Measurements from ENCODE around the gene TEDC2. TPM values are rescaled to one million over a fixed set of nuclear protein-coding genes. Genes with fewer than 3 reads are reported as not detected.
"Not testable (repeated sequence)": the region's sequence is repeated elsewhere in the genome, so short reads cannot be mapped to it uniquely, and the experiment has no call there.

The TEDC2 gene
- total RNA-seq, 1 donor from 2014 or later, result 9.1 TPM

DNA sequence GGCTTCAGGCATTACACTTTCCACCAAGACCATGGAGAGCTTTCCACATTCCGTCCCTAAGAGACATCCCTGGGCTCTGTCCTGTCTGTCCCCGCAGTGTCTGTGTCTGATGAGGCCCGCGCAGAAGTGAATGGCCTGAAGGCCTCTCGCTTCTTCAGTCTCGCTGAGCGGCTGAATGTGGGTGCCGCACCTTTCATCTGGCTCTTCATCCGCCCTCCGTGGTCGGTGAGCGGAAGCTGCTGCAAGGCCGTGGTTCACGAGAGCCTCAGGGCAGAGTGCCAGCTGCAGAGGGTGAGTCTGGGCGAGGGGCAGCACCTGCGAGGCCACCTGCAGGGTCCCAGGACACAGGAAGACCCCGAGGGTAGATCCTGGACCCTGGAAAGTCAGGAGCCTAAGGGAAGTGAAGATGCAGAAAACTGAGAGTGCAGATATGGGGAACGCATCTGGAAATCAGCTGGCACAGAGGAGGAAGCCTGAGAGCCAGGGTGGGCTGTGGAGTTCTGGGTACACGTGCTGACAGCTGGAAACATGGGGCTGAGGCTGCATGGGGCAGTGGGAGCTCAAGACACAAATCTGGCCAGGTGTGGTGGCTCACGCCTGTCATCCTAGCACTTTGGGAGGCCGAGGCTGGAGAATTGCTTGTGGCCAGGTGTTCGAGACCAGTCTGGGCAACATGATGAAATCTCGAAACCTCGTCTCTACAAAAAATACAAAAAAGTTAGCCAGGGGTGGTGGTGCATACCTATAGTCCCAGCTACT is 22.7 kb upstream of the TEDC2 start:
- Mint-ChIP-seq H3K4me1 (ENCODE audit: unreplicated experiment) (peaks cover 10% of the 10 kb centered on the region), H3K36me3 (ENCODE audit: low read depth, unreplicated experiment) (peaks cover 27% of the 10 kb centered on the region), H3K27ac (ENCODE audit: unreplicated experiment) (no peak overlapping the region), H3K9me3 (ENCODE audit: unreplicated experiment) (no peaks in the 10 kb centered on the region), H3K4me3 (ENCODE audit: unreplicated experiment) (no peak overlapping the region), H3K27me3 (ENCODE audit: unreplicated experiment) (no peaks in the 10 kb centered on the region)
- no peak for DNase-seq (ENCODE audit: low spot score)
- TF ChIP-seq, protein P1, sequence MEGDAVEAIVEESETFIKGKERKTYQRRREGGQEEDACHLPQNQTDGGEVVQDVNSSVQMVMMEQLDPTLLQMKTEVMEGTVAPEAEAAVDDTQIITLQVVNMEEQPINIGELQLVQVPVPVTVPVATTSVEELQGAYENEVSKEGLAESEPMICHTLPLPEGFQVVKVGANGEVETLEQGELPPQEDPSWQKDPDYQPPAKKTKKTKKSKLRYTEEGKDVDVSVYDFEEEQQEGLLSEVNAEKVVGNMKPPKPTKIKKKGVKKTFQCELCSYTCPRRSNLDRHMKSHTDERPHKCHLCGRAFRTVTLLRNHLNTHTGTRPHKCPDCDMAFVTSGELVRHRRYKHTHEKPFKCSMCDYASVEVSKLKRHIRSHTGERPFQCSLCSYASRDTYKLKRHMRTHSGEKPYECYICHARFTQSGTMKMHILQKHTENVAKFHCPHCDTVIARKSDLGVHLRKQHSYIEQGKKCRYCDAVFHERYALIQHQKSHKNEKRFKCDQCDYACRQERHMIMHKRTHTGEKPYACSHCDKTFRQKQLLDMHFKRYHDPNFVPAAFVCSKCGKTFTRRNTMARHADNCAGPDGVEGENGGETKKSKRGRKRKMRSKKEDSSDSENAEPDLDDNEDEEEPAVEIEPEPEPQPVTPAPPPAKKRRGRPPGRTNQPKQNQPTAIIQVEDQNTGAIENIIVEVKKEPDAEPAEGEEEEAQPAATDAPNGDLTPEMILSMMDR (IDR thresholded peaks at IDR 0.05; ENCODE audit: unreplicated experiment), result no peak

DNA sequence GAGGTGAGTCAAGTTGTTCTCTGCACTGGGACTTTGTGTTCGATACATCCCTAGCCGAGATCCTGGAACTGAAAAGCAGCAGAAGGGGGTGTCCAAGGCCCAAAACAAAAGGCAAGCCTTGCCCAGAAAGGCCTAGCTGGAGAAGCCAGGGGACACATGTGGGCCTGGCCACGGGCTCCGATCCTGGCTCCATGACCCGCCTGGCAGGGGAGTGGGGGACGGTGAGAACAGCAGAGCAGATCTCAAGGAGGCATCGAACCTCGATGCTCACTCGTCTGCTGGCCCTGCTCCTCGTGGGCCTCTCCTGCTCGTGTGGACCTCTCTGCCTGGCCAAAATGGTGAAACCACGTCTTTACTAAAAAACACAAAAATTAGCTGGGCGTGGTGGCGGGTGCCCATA is 21.8 kb upstream of the TEDC2 start:
- DNase-seq (ENCODE audit: low spot score), result no peak
- H3K36me3 Mint-ChIP-seq (ENCODE audit: low read depth, unreplicated experiment), result peaks cover 21% of the 10 kb centered on the region
- TF ChIP-seq, protein P1 (IDR thresholded peaks at IDR 0.05; ENCODE audit: unreplicated experiment), result no peak
- no peak overlapping the region for H3K4me3 Mint-ChIP-seq (ENCODE audit: unreplicated experiment)
- H3K4me1 Mint-ChIP-seq (ENCODE audit: unreplicated experiment), result peaks cover 10% of the 10 kb centered on the region
- no peaks in the 10 kb centered on the region for H3K27me3 Mint-ChIP-seq (ENCODE audit: unreplicated experiment)
- no peaks in the 10 kb centered on the region for H3K9me3 Mint-ChIP-seq (ENCODE audit: unreplicated experiment)
- H3K27ac Mint-ChIP-seq (ENCODE audit: unreplicated experiment), result no peak overlapping the region

DNA sequence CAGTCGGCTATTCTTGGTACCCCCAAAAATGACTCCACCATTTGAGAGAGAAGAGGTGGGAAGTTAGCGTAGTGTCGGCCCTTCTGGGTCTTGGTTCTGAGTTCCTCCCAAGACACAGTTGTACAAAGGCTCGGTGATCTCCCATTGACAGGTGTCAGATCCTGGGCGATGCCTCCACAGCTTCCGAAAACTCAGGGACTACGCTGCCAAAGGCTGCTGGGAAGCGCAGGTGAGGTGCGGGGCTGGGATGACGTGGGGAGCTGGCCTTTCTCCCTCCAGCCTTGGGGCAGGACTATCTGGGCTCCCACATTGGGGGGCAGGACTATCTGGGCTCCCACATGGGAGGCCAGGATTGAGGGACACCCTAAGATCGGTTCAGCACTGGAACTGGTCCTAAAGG is 20.3 kb upstream of the TEDC2 start:
- peak overlapping the region; percentile 82 for H3K27ac Mint-ChIP-seq (ENCODE audit: unreplicated experiment)
- peaks cover 10% of the 10 kb centered on the region for H3K4me1 Mint-ChIP-seq (ENCODE audit: unreplicated experiment)
- peak overlapping the region; percentile 79 for H3K4me3 Mint-ChIP-seq (ENCODE audit: unreplicated experiment)
- no peaks in the 10 kb centered on the region for H3K27me3 Mint-ChIP-seq (ENCODE audit: unreplicated experiment)
- TF ChIP-seq, protein P1 (IDR thresholded peaks at IDR 0.05; ENCODE audit: unreplicated experiment), result no peak
- DNase-seq (ENCODE audit: low spot score), result no peak
- peaks cover 18% of the 10 kb centered on the region for H3K36me3 Mint-ChIP-seq (ENCODE audit: low read depth, unreplicated experiment)
- no peaks in the 10 kb centered on the region for H3K9me3 Mint-ChIP-seq (ENCODE audit: unreplicated experiment)

DNA sequence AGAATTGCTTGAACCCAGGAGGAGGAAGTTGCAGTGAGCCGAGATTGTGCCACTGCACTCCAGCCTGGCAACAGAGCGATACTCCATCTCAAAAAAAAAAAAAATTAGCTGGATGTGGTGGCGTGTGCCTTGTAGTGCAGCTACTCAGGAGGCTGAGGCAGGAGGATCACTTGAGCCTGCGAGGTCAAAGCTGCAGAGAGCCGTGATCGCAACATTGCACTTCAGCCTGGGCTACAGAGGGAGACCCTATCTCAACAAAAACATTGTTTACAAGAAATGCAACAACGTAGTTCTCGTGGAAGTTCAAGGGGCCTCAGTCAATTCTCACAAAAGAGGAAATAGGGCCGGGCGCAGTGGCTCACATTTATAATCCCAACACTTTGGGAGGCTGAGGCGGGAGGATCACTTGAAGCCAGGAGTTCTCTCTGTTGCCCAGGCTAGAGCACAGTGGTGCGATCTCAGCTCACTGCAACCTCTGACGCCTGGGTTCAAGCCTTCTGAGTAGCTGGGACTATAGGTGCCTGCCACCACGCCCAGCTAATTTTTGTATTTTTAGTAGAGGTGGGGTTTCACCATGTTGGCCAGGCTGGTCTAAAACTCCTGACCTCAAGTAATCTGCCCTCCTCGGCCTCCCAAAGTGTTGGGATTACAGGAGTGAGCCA is 18.6 kb upstream of the TEDC2 start:
- H3K27ac Mint-ChIP-seq (ENCODE audit: unreplicated experiment); H3K4me1 Mint-ChIP-seq (ENCODE audit: unreplicated experiment); H3K4me3 Mint-ChIP-seq (ENCODE audit: unreplicated experiment); H3K27me3 Mint-ChIP-seq (ENCODE audit: unreplicated experiment); H3K9me3 Mint-ChIP-seq (ENCODE audit: unreplicated experiment); DNase-seq (ENCODE audit: low spot score): not testable (repeated sequence)
- H3K36me3 Mint-ChIP-seq (ENCODE audit: low read depth, unreplicated experiment), result peaks cover 16% of the 10 kb centered on the region

DNA sequence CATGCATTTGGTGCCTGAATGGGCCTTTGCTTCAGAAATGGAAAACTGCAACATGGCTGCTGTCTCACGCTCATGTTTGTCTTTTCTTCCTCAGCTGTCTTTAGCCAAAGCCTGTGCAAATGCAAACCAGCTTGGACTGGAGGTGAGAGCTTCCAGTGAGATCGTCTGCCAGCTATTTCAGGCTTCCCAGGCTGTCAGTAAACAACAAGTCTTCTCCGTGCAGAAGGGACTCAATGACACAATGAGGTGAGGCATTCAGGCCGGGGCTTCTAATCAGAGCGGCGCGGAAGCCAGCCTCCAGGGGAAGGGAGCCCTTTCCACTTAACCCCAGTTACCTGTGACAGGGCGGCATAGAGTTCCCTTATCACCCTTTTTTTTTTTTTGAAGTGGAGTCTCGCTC is 16.4 kb upstream of the TEDC2 start:
- Mint-ChIP-seq H3K4me1 (ENCODE audit: unreplicated experiment) (peaks cover 10% of the 10 kb centered on the region), H3K27me3 (ENCODE audit: unreplicated experiment) (peaks cover 2% of the 10 kb centered on the region), H3K4me3 (ENCODE audit: unreplicated experiment) (no peak overlapping the region), H3K27ac (ENCODE audit: unreplicated experiment) (no peak overlapping the region), H3K9me3 (ENCODE audit: unreplicated experiment) (no peaks in the 10 kb centered on the region), H3K36me3 (ENCODE audit: low read depth, unreplicated experiment) (peaks cover 21% of the 10 kb centered on the region)
- TF ChIP-seq, protein P1 (IDR thresholded peaks at IDR 0.05; ENCODE audit: unreplicated experiment), result no peak
- DNase-seq (ENCODE audit: low spot score), result no peak

Measured in endothelial cell (in vitro differentiated cells).